Endothelial cell of umbilical vein (primary cell): Measurements from ENCODE around the gene FGF22. TPM values are rescaled to one million over a fixed set of nuclear protein-coding genes. Genes with fewer than 3 reads are reported as not detected.

Experiments used
- BruUV-seq: library from RNA; stranded (reverse); fragments of 400-500 nt; replicated peaks from 2 replicates; lab custom pipeline; 2021; lab: Mats Ljungman, UMichigan
- CTCF ChIA-PET: fragments of 300-600, 350-600 bp; sonication (Branson Sonifier 250); formaldehyde crosslinking; loops from one replicate; lab custom pipeline; 2021; ENCODE audit warnings: antibody characterized with exemption, inconsistent platforms; lab: Charles Lee
- POLR2A ChIA-PET: fragments of 300-600, 350-600 bp; sonication (Branson Sonifier 250); formaldehyde crosslinking; loops from one replicate; lab custom pipeline; 2021; ENCODE audit warnings: antibody characterized with exemption, inconsistent platforms; lab: Charles Lee
- DNase-seq: peaks from one replicate; pipeline ENCODE4 v3.0.0-alpha.2; 2011; ENCODE audit warnings: low read depth, low spot score
- FAIRE-seq: peaks from 2 replicates; lab custom pipeline; 2011; peaks lifted over from hg19 to GRCh38; lab: Jason Lieb, UNC
- H2AFZ ChIP-seq: 2 replicates; pipeline ENCODE4 v1.6.0; 2012; ENCODE audit warnings: low read depth, low read length, control low read depth, inconsistent platforms
- H3K27ac ChIP-seq: 2 replicates; pipeline ENCODE4 v1.5.1; 2011; ENCODE audit warnings: low read depth, mild to moderate bottlenecking, control low read depth, low read length, moderate library complexity; ENCODE audit not compliant: insufficient read depth
- H3K27me3 ChIP-seq, 2 experiments: 2 replicates each; pipeline versions ENCODE4 v1.6.0 to v1.6.1; 2011; ENCODE audit warnings: low read length in 2 of 2, mixed read lengths in 1 of 2; ENCODE audit not compliant: control insufficient read depth in 2 of 2, insufficient read depth in 2 of 2
- H3K36me3 ChIP-seq, 2 experiments: 2 replicates in 1 of 2; 3 replicates in 1 of 2; pipeline ENCODE4 v1.5.1; 2011; ENCODE audit warnings: low read length in 2 of 2, mild to moderate bottlenecking in 1 of 2, moderate library complexity in 1 of 2; ENCODE audit not compliant: control insufficient read depth in 2 of 2, insufficient read depth in 2 of 2; ENCODE audit errors: extremely low read depth in 1 of 2
- H3K4me1 ChIP-seq: 3 replicates; pipeline ENCODE4 v1.5.1; 2011; ENCODE audit warnings: mild to moderate bottlenecking, low read length; ENCODE audit not compliant: control insufficient read depth, insufficient read depth; ENCODE audit errors: extremely low read depth
- H3K4me2 ChIP-seq: 2 replicates; pipeline ENCODE4 v1.6.1; 2011; ENCODE audit warnings: low read length, control low read depth, mixed read lengths; ENCODE audit not compliant: insufficient read depth
- H3K4me3 ChIP-seq, 3 experiments: fragments of 200-600 bp in 1 of 3; sonication (generic), shearing (Covaris generic) in 1 of 3; replicated peaks in 1 of 3; 2 replicates each; pipeline ENCODE4 v1.5.1; 2011 to 2016; ENCODE audit warnings: control low read depth in 3 of 3, low read length in 3 of 3, mild to moderate bottlenecking in 2 of 3, inconsistent platforms in 1 of 3, low read depth in 1 of 3, moderate library complexity in 1 of 3; ENCODE audit not compliant: insufficient read depth in 1 of 3
- H3K79me2 ChIP-seq: 2 replicates; pipeline ENCODE4 v1.6.0; 2012; ENCODE audit warnings: low read length, inconsistent platforms; ENCODE audit not compliant: control insufficient read depth, insufficient read depth
- H3K9ac ChIP-seq: replicated peaks from 2 replicates; pipeline ENCODE3; 2011; ENCODE audit warnings: low read length, control low read depth; ENCODE audit not compliant: insufficient read depth; ENCODE audit errors: extremely low read depth
- H3K9me1 ChIP-seq: replicated peaks from 3 replicates; pipeline ENCODE4 v1.6.0; 2011; ENCODE audit warnings: mild to moderate bottlenecking, low read length; ENCODE audit not compliant: control insufficient read depth, insufficient read depth; ENCODE audit errors: extremely low read depth
- H3K9me3 ChIP-seq: replicated peaks from 2 replicates; pipeline ENCODE4 v1.5.1; 2012; ENCODE audit warnings: low read length, inconsistent platforms; ENCODE audit not compliant: control insufficient read depth, insufficient read depth
- H4K20me1 ChIP-seq: replicated peaks from 2 replicates; pipeline ENCODE3; 2011; ENCODE audit warnings: mild to moderate bottlenecking, low read length; ENCODE audit not compliant: control insufficient read depth, insufficient read depth; ENCODE audit errors: extremely low read depth
- EZH2 ChIP-seq: IDR thresholded peaks from 2 replicates; pipeline ENCODE4 v1.6.1; 2012; ENCODE audit warnings: borderline replicate concordance, low read depth, mild to moderate bottlenecking, moderate library complexity, low read length, inconsistent platforms; ENCODE audit not compliant: severe bottlenecking
- FOS ChIP-seq: IDR thresholded peaks from 2 replicates; pipeline ENCODE4 v1.6.1; 2011; ENCODE audit warnings: mild to moderate bottlenecking, low read length, moderate library complexity, borderline replicate concordance; ENCODE audit not compliant: insufficient read depth
- GATA2 ChIP-seq: IDR thresholded peaks from 2 replicates; pipeline ENCODE4 v1.7.0; 2011; ENCODE audit warnings: low read depth, mild to moderate bottlenecking, moderate library complexity, mixed read lengths, low read length; ENCODE audit not compliant: insufficient read length, insufficient read depth
- JUN ChIP-seq: IDR thresholded peaks from 2 replicates; pipeline ENCODE4 v1.6.1; 2011; ENCODE audit warnings: borderline replicate concordance, low read depth; ENCODE audit not compliant: insufficient read length, insufficient read depth
- MAX ChIP-seq: IDR thresholded peaks from 2 replicates; pipeline ENCODE4 v1.6.1; 2011; ENCODE audit not compliant: insufficient read depth, insufficient read length
- MYC ChIP-seq: IDR thresholded peaks from one replicate; pipeline ENCODE4 v1.6.1; 2011; ENCODE audit warnings: mild to moderate bottlenecking, low read depth, low read length
- POLR2A ChIP-seq: IDR thresholded peaks from 2 replicates; pipeline ENCODE4 v1.6.1; 2012; ENCODE audit warnings: low read depth, mild to moderate bottlenecking, control low read depth, low read length
- POLR2AphosphoS5 ChIP-seq: IDR thresholded peaks from 2 replicates; pipeline ENCODE4 v1.6.1; 2012; ENCODE audit warnings: low read depth, mild to moderate bottlenecking, control low read depth, low read length, moderate library complexity; ENCODE audit not compliant: insufficient read depth
- dilution Hi-C: fragments of 300-500 bp; cut with MboI; formaldehyde crosslinking; loops from one replicate; pipeline ENCODE4 v1.15.0; 2019; ENCODE audit warnings: low sequenced_read_pairs; ENCODE audit not compliant: extremely low pct_ligation_motif_present
- intact Hi-C: fragments of 100-400 bp; cut with micrococcal nuclease; formaldehyde crosslinking; loops from one replicate; pipeline ENCODE4 v1.10.0; 2022
- polyA plus RNA-seq, 4 experiments: library from polyadenylated mRNA; depleted of rRNA in 3 of 4; stranded (reverse) in 3 of 4; unstranded in 1 of 4; fragments of >200 nt; gene quantifications; 2 replicates each; pipeline versions ENCODE4 v1.2.1 to v1.2.3, GENCODE V29; 2011 to 2012; ENCODE audit warnings: missing spikeins in 1 of 4
- total RNA-seq: library from RNA; stranded (reverse); gene quantifications from 2 replicates; pipeline ENCODE4 v1.2.3, GENCODE V29; 2021
- TF ChIP-seq, protein P1 (sequence below), 2 donors: IDR thresholded peaks; 1 replicate in 1 of 2; 2 replicates in 1 of 2; pipeline ENCODE4 v1.5.1; 2011; ENCODE audit warnings: low read length in 2 of 2, mild to moderate bottlenecking in 2 of 2, moderate library complexity in 2 of 2, control low read depth in 1 of 2, inconsistent platforms in 1 of 2, low read depth in 1 of 2; ENCODE audit not compliant: insufficient read depth in 1 of 2; ENCODE audit errors: extremely low read depth in 1 of 2

FGF22 gene
- total and polyA plus RNA-seq, 2 donors (not counting 3 experiments of a cell fraction or from before 2014, with no cell fraction given): 0.07 TPM; not detected in 1

GRCh38 chr19:685454-685931, 45.8 kb downstream of the FGF22 start:
- ChIA-PET POLR2A (no interaction called here), CTCF (no interaction called here)
- Histone ChIP-seq H3K27me3 (no peaks in the 10 kb centered on the region), H4K20me1 (no peaks in the 10 kb centered on the region), H3K79me2 (no peaks in the 10 kb centered on the region), H3K9me3 (no peaks in the 10 kb centered on the region), H3K4me2 (no peak overlapping the region), H3K9ac (no peak overlapping the region), H3K4me3 (no peak overlapping the region), H2AFZ (no peak overlapping the region), H3K4me1 (no peaks in the 10 kb centered on the region), H3K9me1 (no peaks in the 10 kb centered on the region), H3K36me3 (no peaks in the 10 kb centered on the region), H3K27ac (no peak overlapping the region)
- intact Hi-C loops (no loop called here), dilution Hi-C loops (no loop called here)
- no peak for TF ChIP-seq GATA2
- no peak for TF ChIP-seq POLR2A
- TF ChIP-seq EZH2: no peak
- TF ChIP-seq MYC: no peak
- TF ChIP-seq POLR2AphosphoS5: no peak
- no peak for TF ChIP-seq FOS
- no peak for TF ChIP-seq JUN
- TF ChIP-seq, protein P1, sequence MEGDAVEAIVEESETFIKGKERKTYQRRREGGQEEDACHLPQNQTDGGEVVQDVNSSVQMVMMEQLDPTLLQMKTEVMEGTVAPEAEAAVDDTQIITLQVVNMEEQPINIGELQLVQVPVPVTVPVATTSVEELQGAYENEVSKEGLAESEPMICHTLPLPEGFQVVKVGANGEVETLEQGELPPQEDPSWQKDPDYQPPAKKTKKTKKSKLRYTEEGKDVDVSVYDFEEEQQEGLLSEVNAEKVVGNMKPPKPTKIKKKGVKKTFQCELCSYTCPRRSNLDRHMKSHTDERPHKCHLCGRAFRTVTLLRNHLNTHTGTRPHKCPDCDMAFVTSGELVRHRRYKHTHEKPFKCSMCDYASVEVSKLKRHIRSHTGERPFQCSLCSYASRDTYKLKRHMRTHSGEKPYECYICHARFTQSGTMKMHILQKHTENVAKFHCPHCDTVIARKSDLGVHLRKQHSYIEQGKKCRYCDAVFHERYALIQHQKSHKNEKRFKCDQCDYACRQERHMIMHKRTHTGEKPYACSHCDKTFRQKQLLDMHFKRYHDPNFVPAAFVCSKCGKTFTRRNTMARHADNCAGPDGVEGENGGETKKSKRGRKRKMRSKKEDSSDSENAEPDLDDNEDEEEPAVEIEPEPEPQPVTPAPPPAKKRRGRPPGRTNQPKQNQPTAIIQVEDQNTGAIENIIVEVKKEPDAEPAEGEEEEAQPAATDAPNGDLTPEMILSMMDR (IDR thresholded peaks at IDR 0.05; ENCODE audit: extremely low read depth in 1 of 2, insufficient read depth in 1 of 2, low read depth in 1 of 2, low read length in 2 of 2): no peak
- TF ChIP-seq MAX: no peak
- FAIRE-seq: no peak
- no TSS peak for BruUV-seq
- DNase-seq: no peak
